PC-3 (cell line): ENCODE results near the gene GPR83.

ENCODE experiments used
- CTCF ChIP-seq: fragments of 300-600 bp; sonication (generic); conservative IDR thresholded peaks from 2 replicates; pipeline ENCODE4 v1.5.1; 2017; ENCODE audit warnings: antibody characterized with exemption, low read depth, mild to moderate bottlenecking, low read length
- EZH2phosphoT487 ChIP-seq: fragments of 300-600 bp; sonication (generic); IDR thresholded peaks from 2 replicates; pipeline ENCODE4 v1.6.1; 2018; ENCODE audit warnings: mild to moderate bottlenecking, antibody characterized with exemption, low read length, borderline replicate concordance

- TF ChIP-seq CTCF (no peak), EZH2phosphoT487 (no peak)
Observed at GRCh38 chr11:94338651-94339050, 62.6 kb downstream of the GPR83 start.
